Measurements from ENCODE around the gene UIMC1.

Gene UIMC1

DNA sequence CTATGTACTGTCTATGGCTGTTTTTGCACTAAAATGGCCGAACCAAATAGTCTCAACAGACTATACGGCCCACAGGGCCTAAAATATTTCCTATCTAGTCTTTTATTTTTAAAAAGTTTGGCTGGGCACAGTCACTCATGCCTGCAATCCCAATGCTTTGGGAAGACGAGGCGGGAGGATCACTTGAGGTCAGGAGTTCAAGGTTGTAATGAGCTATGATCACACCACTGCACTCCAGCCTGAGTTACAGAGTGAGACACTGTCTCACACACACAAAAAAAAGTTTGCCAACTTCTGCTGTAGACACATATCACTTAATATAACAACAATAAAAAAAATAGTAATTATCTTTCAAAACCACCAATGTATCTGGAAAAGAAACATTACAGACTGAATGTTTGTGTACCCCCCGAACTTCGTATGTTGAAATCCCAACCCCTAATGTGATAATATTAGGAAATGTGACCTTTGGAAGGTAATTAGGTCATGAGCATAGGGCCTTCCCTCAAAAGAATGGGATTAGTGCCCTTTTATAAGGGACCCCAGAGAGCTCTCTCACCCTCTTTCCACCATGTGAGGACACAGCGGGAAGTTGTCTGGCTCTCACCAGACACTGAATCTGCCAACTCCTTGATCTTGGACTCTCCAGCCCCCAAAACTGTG, 53.9 kb downstream of the UIMC1 start:
- Mint-ChIP-seq H3K4me1 (ENCODE audit: low read depth) (peaks cover 6% of the 10 kb centered on the region), H3K27ac (no peak overlapping the region), H3K36me3 (peaks cover 23% of the 10 kb centered on the region)

DNA sequence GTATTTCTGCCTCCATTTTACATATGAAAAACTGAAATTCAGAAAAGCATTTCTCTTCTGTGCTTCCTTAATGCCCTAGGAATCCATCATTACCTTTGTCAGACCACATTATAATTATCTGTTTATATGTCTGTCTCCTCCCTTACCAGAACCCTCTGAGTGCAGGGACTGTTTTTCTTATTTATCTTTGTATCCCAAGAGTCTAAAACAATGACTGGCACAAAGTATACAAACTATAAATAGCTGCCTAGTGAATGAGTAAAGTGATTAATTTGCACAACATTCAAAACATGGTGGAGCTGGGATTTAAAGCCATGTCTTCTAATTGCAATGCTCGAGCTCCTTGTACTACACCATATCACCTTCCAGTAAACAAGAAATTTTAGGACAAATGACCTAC, 58.1 kb downstream of the UIMC1 start:
- Mint-ChIP-seq H3K36me3 (peaks cover 13% of the 10 kb centered on the region), H3K27me3 (no peaks in the 10 kb centered on the region), H3K4me3 (no peak overlapping the region), H3K4me1 (ENCODE audit: low read depth) (no peaks in the 10 kb centered on the region), H3K9me3 (ENCODE audit: low read depth) (no peaks in the 10 kb centered on the region), H3K27ac (no peak overlapping the region)

More for the DNA sequence above, 53.9 kb downstream of the UIMC1 start:
- H3K4me3 Mint-ChIP-seq: no peak overlapping the region
- H3K27me3 Mint-ChIP-seq: no peaks in the 10 kb centered on the region
- H3K9me3 Mint-ChIP-seq (ENCODE audit: low read depth): no peaks in the 10 kb centered on the region

DNA sequence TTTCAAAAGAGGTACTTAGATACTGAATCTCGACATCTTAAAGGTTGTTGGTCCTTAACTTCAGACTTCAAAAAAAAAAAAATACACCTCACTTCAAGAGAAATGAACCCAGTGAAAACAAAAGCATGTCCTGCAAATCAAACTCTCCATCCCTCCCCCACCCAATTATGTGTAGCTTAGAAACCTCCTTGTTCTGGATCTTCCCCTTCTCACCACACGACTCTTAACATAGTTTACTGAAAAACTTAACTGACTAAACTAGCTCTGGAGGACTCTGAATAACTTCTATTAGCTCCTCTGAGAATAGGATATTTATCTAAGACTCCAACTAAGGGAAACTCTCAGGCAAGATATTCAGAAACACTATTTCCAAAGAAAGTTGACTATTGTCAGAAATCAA, 58.7 kb downstream of the UIMC1 start:
- Mint-ChIP-seq H3K4me1 (ENCODE audit: low read depth) (no peaks in the 10 kb centered on the region), H3K36me3 (peaks cover 16% of the 10 kb centered on the region), H3K4me3 (no peak overlapping the region), H3K27me3 (no peaks in the 10 kb centered on the region), H3K27ac (peak overlapping the region; percentile 50), H3K9me3 (ENCODE audit: low read depth) (no peaks in the 10 kb centered on the region)

DNA sequence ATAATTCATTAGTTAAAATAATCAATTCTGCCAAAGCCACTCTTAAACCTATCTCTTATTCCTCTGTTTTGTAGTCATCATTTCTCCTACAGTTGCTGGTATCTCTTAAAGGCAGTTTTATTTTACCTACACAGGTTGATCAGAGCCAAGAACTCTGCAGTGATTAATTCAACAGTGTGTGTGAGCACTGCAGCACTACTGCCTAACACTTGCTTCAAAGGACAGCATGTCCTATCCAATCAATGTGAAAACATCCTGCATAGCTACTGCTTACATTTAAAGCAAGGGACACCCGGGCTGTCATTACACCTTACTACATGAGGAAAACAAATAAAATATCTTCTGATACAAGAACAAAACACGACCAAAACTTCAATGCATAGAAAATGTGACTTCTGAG, 62.3 kb downstream of the UIMC1 start:
- H3K27ac Mint-ChIP-seq: no peak overlapping the region
- H3K36me3 Mint-ChIP-seq: peaks cover 13% of the 10 kb centered on the region
- no peaks in the 10 kb centered on the region for H3K4me1 Mint-ChIP-seq (ENCODE audit: low read depth)
- no peak overlapping the region for H3K4me3 Mint-ChIP-seq
- no peaks in the 10 kb centered on the region for H3K27me3 Mint-ChIP-seq
- H3K9me3 Mint-ChIP-seq (ENCODE audit: low read depth): no peaks in the 10 kb centered on the region

DNA sequence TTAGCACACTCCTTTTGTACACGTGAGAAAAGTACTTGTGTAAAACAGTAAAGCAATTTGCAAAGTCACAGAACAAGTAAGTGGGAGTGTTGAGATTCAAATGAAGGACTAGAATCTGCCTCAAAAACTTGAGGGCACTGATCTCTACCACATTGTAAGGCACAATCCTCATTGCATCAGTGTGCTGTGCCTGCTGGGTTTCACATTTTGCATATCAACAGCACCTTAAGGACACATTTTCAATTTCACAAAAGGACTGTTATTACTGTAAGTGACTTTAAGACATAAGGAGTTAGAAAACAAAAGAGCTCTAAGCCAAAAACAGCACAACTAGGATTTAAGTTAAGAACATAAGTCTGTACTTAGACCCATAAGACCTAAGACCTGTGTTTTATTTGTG, 62.8 kb downstream of the UIMC1 start:
- Mint-ChIP-seq H3K36me3 (peaks cover 13% of the 10 kb centered on the region), H3K4me3 (no peak overlapping the region), H3K27me3 (no peaks in the 10 kb centered on the region), H3K27ac (no peak overlapping the region), H3K4me1 (ENCODE audit: low read depth) (no peaks in the 10 kb centered on the region), H3K9me3 (ENCODE audit: low read depth) (no peaks in the 10 kb centered on the region)

DNA sequence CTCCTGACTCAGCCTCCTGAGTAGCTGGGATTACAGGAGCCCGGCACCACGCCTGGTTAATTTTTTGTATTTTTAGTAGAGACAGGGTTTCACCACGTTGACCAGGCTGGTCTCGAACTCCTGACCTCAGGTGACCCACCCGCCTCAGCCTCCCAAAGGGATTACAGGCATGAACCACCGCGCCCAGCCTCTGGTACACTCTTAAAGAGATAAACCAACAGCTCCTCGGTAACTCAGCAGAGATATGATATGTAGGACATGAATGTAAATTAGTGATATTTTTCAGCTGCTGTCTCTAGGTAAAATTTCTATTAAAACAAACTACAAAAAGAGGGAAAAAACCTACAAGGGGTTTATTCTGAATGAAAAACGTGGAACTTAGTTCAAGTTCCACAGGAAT, 64.6 kb downstream of the UIMC1 start:
- H3K27ac Mint-ChIP-seq: no peak overlapping the region
- H3K27me3 Mint-ChIP-seq: no peaks in the 10 kb centered on the region
- no peak overlapping the region for H3K4me3 Mint-ChIP-seq
- H3K9me3 Mint-ChIP-seq (ENCODE audit: low read depth): no peaks in the 10 kb centered on the region
- H3K36me3 Mint-ChIP-seq: peaks cover 13% of the 10 kb centered on the region
- no peaks in the 10 kb centered on the region for H3K4me1 Mint-ChIP-seq (ENCODE audit: low read depth)

DNA sequence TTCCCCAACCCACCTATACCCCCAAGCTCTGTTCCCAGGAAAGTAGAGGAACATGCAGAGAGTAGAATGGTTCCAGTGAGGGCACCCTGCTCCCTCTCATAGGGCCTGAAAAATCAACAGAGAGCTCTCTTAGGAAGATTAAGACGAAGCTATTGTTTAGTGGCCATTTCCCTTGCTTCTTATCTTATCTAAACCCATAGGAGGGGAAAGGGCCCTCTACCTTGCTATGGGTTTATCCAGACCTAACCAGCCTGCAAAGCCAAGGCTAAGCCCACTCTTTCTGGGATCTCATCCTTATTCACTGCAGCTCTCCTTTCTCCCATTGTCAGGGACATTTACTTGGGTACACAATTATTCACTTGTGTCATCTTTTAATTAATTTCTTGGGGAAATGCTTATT, 68.1 kb downstream of the UIMC1 start:
- Mint-ChIP-seq H3K9me3 (ENCODE audit: low read depth) (no peaks in the 10 kb centered on the region), H3K36me3 (peaks cover 22% of the 10 kb centered on the region), H3K27me3 (no peaks in the 10 kb centered on the region), H3K4me1 (ENCODE audit: low read depth) (peaks cover 15% of the 10 kb centered on the region), H3K4me3 (no peak overlapping the region), H3K27ac (no peak overlapping the region)

DNA sequence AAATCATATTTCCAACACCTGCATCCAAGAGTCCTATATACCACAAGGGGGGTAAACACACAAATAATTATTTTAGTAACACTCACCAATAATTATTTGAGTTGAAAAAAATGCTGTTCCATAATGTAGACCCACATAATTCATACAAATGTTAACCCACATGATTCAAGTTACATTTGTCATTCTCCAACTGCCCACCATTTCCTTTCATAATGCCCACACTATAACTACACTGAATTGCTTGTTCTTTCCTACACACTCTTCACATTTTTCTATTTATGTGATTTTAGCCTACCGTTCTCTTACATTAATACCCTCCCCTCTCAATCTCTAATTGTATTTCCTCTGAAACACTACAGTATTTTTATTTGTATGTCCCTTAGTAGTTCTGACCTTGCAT, 71.6 kb downstream of the UIMC1 start:
- H3K36me3 Mint-ChIP-seq: peaks cover 15% of the 10 kb centered on the region
- no peaks in the 10 kb centered on the region for H3K27me3 Mint-ChIP-seq
- no peaks in the 10 kb centered on the region for H3K9me3 Mint-ChIP-seq (ENCODE audit: low read depth)
- H3K27ac Mint-ChIP-seq: peak overlapping the region; percentile 46
- peaks cover 25% of the 10 kb centered on the region for H3K4me1 Mint-ChIP-seq (ENCODE audit: low read depth)
- no peak overlapping the region for H3K4me3 Mint-ChIP-seq

DNA sequence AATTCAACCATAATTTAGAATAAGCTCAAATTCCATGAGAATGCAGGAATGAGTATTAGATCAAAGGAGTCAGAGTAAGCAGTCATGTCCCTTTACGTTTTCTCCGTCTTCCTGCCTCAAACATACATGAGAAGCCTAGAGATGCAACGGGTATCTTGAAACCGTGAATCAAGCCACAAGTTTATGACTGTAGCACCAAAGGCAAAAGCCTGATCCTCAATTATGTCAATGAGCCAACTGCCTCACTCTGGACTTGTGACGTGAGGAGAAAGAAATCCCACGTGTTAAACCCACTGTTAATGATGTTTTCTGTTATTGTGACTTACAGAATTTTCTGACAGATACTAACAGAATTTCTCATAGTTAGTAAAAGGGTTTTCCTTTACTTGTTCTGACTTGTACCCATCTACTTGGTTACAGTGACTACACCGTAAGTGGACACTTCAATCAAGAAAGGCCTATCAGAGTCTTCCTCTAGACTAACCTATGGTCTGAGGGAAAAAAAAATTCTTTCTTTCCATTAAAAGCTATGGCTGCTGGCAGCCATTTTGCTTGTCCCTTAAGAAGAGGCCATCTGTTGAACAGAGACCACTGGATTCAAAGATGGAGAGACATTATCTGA, 72.2 kb downstream of the UIMC1 start:
- Mint-ChIP-seq H3K27me3 (no peaks in the 10 kb centered on the region), H3K4me1 (ENCODE audit: low read depth) (peaks cover 31% of the 10 kb centered on the region), H3K9me3 (ENCODE audit: low read depth) (no peaks in the 10 kb centered on the region), H3K4me3 (no peak overlapping the region), H3K27ac (peak overlapping the region; percentile 46), H3K36me3 (peaks cover 15% of the 10 kb centered on the region)

DNA sequence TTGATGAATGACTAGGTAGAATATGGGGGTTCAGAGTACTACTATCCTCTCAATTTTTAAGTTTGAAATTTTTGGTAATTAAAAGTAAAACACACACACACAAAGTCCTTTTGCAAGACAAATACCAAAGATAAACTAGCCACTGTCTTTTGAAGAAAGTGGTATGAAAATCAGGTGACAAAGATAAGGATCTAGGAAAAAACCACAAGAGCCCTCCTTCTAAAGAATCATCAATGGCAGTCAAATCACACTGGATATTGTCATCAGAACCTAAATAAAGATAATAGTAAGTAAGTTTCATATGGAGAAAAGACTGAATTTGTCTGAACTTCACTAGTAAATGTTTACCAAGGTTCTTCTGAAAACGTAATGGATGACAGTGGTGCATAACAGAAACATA, 76.9 kb downstream of the UIMC1 start:
- Mint-ChIP-seq H3K4me3 (no peak overlapping the region), H3K9me3 (ENCODE audit: low read depth) (no peaks in the 10 kb centered on the region), H3K27ac (no peak overlapping the region), H3K36me3 (peaks cover 5% of the 10 kb centered on the region), H3K4me1 (ENCODE audit: low read depth) (peaks cover 16% of the 10 kb centered on the region), H3K27me3 (no peaks in the 10 kb centered on the region)

DNA sequence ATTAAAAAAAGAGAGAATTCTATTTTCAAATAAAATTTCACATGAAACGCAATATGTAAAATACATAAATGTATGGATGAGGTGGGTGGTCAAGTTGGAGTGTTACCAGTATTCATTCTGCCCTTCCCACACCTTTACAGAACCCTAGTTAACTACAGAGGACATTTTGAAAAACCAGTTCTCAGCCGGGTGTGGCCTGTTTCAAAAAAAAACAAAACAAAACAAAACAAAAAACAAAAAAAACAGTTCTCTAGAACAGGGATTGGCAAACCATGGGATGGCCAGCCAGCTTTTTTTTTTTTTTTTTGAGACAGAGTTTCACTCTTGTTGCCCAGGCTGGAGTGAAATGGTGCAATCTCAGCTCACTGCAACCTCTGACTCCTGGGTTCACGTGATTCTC, 79.0 kb downstream of the UIMC1 start:
- H3K27me3 Mint-ChIP-seq: no peaks in the 10 kb centered on the region
- H3K9me3 Mint-ChIP-seq (ENCODE audit: low read depth): no peaks in the 10 kb centered on the region
- no peak overlapping the region for H3K27ac Mint-ChIP-seq
- peaks cover 5% of the 10 kb centered on the region for H3K36me3 Mint-ChIP-seq
- H3K4me3 Mint-ChIP-seq: no peak overlapping the region
- peaks cover 16% of the 10 kb centered on the region for H3K4me1 Mint-ChIP-seq (ENCODE audit: low read depth)

DNA sequence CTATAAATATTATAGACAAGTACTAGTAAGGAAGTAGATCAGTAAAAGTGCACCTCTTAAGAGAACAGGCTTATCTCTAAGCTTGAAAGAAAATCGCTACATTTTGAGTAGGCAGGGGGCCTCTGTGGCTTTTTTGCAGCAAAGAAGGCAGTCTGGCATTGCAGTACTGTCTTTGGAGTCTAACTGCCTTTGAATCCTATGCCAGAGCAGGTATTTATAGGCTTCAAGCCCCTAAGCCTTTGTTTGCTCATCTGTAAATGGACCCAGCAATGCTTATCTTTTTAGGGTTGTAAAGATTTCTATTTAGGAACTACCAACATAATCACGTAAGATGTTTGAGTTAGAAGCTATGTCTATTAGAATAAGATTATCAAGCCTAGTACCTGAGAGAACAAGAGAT, 83.8 kb downstream of the UIMC1 start:
- Mint-ChIP-seq H3K27me3 (no peaks in the 10 kb centered on the region), H3K4me1 (ENCODE audit: low read depth) (peaks cover 7% of the 10 kb centered on the region), H3K27ac (no peak overlapping the region), H3K4me3 (no peak overlapping the region), H3K36me3 (peaks cover 8% of the 10 kb centered on the region), H3K9me3 (ENCODE audit: low read depth) (no peaks in the 10 kb centered on the region)

DNA sequence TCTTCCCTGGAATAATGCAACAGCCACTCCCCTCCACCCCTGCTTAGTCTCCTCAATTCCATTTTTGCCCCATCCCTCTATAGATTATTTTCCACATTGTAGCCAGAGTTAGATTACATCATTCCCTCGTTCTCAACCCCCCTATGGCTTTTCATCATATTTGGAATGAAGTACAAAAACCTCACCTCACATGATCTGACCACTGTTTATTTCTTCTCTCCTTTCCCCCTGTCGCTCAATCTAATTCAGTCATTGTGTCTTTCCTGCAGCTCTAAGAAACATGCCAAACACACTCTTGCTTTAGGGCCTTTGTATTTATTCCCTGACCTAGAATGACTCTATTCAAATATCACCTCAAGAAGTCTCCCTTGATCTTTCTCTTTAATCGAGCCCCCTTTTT, 84.9 kb downstream of the UIMC1 start:
- Mint-ChIP-seq H3K4me3 (no peak overlapping the region), H3K27ac (no peak overlapping the region), H3K27me3 (no peaks in the 10 kb centered on the region), H3K36me3 (peaks cover 8% of the 10 kb centered on the region), H3K4me1 (ENCODE audit: low read depth) (peaks cover 7% of the 10 kb centered on the region), H3K9me3 (ENCODE audit: low read depth) (no peaks in the 10 kb centered on the region)

DNA sequence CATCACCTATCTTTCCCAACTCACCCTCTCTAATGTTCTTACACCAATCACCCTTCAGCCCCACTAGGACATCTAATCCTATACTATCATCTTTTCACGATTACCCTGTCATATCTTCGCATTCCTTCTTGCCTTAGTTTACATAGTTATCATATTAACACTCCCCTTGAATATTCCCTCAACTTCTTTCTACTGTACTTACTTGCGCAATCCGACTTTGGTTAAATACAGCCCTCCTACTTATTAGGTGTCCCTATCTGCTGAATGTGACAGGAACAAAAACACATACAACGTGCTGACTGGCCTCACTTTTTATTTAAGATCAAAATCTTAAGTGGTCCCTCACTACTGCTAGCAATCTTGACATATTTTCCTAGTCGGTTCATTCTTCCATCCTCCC, 88.0 kb downstream of the UIMC1 start:
- Mint-ChIP-seq H3K4me3 (no peak overlapping the region), H3K4me1 (ENCODE audit: low read depth) (peaks cover 13% of the 10 kb centered on the region), H3K27ac (no peak overlapping the region), H3K36me3 (peaks cover 11% of the 10 kb centered on the region), H3K27me3 (no peaks in the 10 kb centered on the region), H3K9me3 (ENCODE audit: low read depth) (no peaks in the 10 kb centered on the region)

DNA sequence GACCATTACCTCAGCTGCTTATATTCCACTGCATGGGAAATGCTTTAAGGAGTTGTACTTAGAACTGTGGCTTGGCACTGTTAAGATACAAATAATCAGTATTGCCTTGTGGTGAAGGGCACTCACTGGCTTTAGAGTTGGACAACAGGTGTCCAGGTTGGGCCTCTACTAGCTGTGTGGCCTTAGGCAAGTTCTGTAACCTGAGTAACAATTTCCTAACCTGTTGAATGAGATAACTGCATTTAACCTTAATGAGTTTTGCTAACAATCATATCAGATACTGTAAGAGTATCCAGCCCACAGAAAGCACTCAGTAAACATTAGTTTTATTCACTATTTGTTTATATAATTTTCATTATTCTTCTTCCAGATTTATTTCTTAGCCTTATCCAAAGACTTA, 90.2 kb downstream of the UIMC1 start:
- H3K4me3 Mint-ChIP-seq: no peak overlapping the region
- H3K9me3 Mint-ChIP-seq (ENCODE audit: low read depth): no peaks in the 10 kb centered on the region
- peaks cover 7% of the 10 kb centered on the region for H3K36me3 Mint-ChIP-seq
- H3K27ac Mint-ChIP-seq: no peak overlapping the region
- H3K4me1 Mint-ChIP-seq (ENCODE audit: low read depth): peaks cover 15% of the 10 kb centered on the region
- H3K27me3 Mint-ChIP-seq: no peaks in the 10 kb centered on the region

DNA sequence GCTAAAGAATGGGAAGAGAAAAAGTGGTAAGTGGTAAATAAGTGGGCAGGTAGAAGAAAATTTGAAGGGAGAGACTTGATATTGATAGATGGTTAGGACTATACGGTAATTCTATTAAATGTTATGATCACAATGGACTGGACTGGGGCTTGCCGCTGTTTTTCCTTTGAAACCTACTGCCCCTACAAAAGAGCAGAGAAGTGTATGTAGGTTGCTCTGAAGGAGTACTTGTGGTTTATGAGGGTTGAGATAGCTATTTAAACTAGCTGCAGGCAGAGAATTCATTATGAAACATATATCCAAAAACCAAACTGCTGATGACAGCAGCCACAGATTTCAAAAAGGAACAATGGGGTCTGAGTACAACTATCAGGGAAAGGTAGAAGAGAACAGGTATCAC, 90.7 kb downstream of the UIMC1 start:
- Mint-ChIP-seq H3K27ac (no peak overlapping the region), H3K36me3 (peaks cover 7% of the 10 kb centered on the region), H3K27me3 (no peaks in the 10 kb centered on the region), H3K9me3 (ENCODE audit: low read depth) (no peaks in the 10 kb centered on the region), H3K4me3 (no peak overlapping the region), H3K4me1 (ENCODE audit: low read depth) (peaks cover 16% of the 10 kb centered on the region)

All from activated naive CD8-positive, alpha-beta T cell (primary cell).